Caco-2 (cell line): ENCODE measurements around the gene PAQR6. TPM values are rescaled to one million over a fixed set of nuclear protein-coding genes. Genes with fewer than 3 reads are reported as not detected.

Experiments used
- BruUV-seq: library from RNA; stranded (reverse); fragments of 400-500 nt; replicated peaks from 2 replicates; lab custom pipeline; 2021; lab: Mats Ljungman, UMichigan
- CTCF ChIA-PET: fragments of 300-600 bp; sonication (Branson Sonifier 250); formaldehyde crosslinking; loops from one replicate; lab custom pipeline; 2022; ENCODE audit warnings: antibody characterized with exemption; lab: Charles Lee
- POLR2A ChIA-PET: fragments of 300-600 bp; sonication (Branson Sonifier 250); formaldehyde crosslinking; loops from one replicate; lab custom pipeline; 2022; ENCODE audit warnings: antibody characterized with exemption; lab: Charles Lee
- DNase-seq, 2 experiments: peaks; one replicate each; pipeline versions ENCODE4 v3.0.0 to v3.0.0-alpha.2; 2020 to 2022
- H3K27me3 ChIP-seq: replicated peaks from 2 replicates; pipeline ENCODE4 v1.6.0; 2011; ENCODE audit warnings: low read length; ENCODE audit not compliant: control insufficient read depth, insufficient read depth
- H3K36me3 ChIP-seq: 2 replicates; pipeline ENCODE4 v1.5.1; 2011; ENCODE audit warnings: low read length; ENCODE audit not compliant: control insufficient read depth, insufficient read depth
- H3K4me1 ChIP-seq: fragments of 250-450 bp; sonication (Bioruptor Pico); 2 replicates; pipeline ENCODE4 v1.5.1; 2020; ENCODE audit warnings: mild to moderate bottlenecking
- H3K4me3 ChIP-seq: 2 replicates; pipeline ENCODE4 v1.5.1; 2011; ENCODE audit warnings: low read depth, mild to moderate bottlenecking, control low read depth, low read length
- H3K9me3 ChIP-seq: fragments of 250-450 bp; sonication (Bioruptor Pico); 2 replicates; pipeline ENCODE4 v1.5.1; 2020; ENCODE audit warnings: mild to moderate bottlenecking, moderate library complexity
- H3K27ac Mint-ChIP-seq: one replicate; pipeline ENCODE4 v1.8.0; 2022; ENCODE audit warnings: mixed read lengths; ENCODE audit not compliant: unreplicated experiment
- H3K27me3 Mint-ChIP-seq: one replicate; pipeline ENCODE4 v1.8.0; 2022; ENCODE audit warnings: mixed read lengths; ENCODE audit not compliant: insufficient read depth, unreplicated experiment
- H3K36me3 Mint-ChIP-seq: one replicate; pipeline ENCODE4 v1.8.0; 2022; ENCODE audit warnings: mild to moderate bottlenecking, mixed read lengths; ENCODE audit not compliant: insufficient read depth, unreplicated experiment
- H3K4me1 Mint-ChIP-seq: one replicate; pipeline ENCODE4 v1.8.0; 2022; ENCODE audit warnings: low read depth, mixed read lengths; ENCODE audit not compliant: unreplicated experiment
- H3K4me3 Mint-ChIP-seq: one replicate; pipeline ENCODE4 v1.8.0; 2022; ENCODE audit warnings: mild to moderate bottlenecking, moderate library complexity, mixed read lengths; ENCODE audit not compliant: unreplicated experiment
- H3K9me3 Mint-ChIP-seq: one replicate; pipeline ENCODE4 v1.8.0; 2022; ENCODE audit warnings: mixed read lengths; ENCODE audit not compliant: unreplicated experiment
- CTCF ChIP-seq, 2 experiments: fragments of 200-600 bp in 1 of 2; IDR thresholded peaks; 1 replicate in 1 of 2; 2 replicates in 1 of 2; pipeline versions ENCODE4 v1.5.1 to v1.8.0; 2011 to 2022; ENCODE audit warnings: antibody characterized with exemption in 1 of 2, control low read depth in 1 of 2, inconsistent platforms in 1 of 2, low read depth in 1 of 2, low read length in 1 of 2, mild to moderate bottlenecking in 1 of 2, moderate library complexity in 1 of 2; ENCODE audit not compliant: insufficient read depth in 1 of 2, severe bottlenecking in 1 of 2, unreplicated experiment in 1 of 2
- intact Hi-C: fragments of 100-400 bp; cut with micrococcal nuclease; formaldehyde crosslinking; loops from one replicate; pipeline ENCODE4 v1.10.0; 2022; ENCODE audit not compliant: unreplicated experiment
- total RNA-seq: library from RNA; stranded (reverse); gene quantifications from 2 replicates; pipeline ENCODE4 v1.2.3, GENCODE V29; 2022

The PAQR6 gene
- total RNA-seq, 1 experiment from 2014 or later, result 4.1 TPM

- peaks cover 8% of the 10 kb centered on the region for H3K4me1 Mint-ChIP-seq
- no peak for TF ChIP-seq CTCF (IDR thresholded peaks at IDR 0.05; ENCODE audit: insufficient read depth in 1 of 2, low read depth in 1 of 2, low read length in 1 of 2, severe bottlenecking in 1 of 2, unreplicated experiment in 1 of 2)
- no peak overlapping the region for H3K27ac Mint-ChIP-seq
- Histone ChIP-seq H3K27me3 (no peaks in the 10 kb centered on the region), H3K4me1 (peaks cover 19% of the 10 kb centered on the region), H3K9me3 (no peaks in the 10 kb centered on the region), H3K36me3 (peaks cover 1% of the 10 kb centered on the region; the same call in 1 of the 2 replicates), H3K4me3 (no peak overlapping the region)
- ChIA-PET CTCF (interaction anchor here (0.5 kb wide), 1 partner anchor 11 kb away, joined by 3 read pairs; no protein-coding TSS in a partner anchor), POLR2A (interaction anchor here (0.6 kb wide), 1 partner anchor 72 kb away, joined by 4 read pairs; no protein-coding TSS in a partner anchor)
- H3K27me3 Mint-ChIP-seq, result no peaks in the 10 kb centered on the region
- no peaks in the 10 kb centered on the region for H3K9me3 Mint-ChIP-seq
- peaks cover 35% of the 10 kb centered on the region for H3K36me3 Mint-ChIP-seq
- DNase-seq, result no peak
- BruUV-seq, result no TSS peak
- H3K4me3 Mint-ChIP-seq, result no peak overlapping the region
- intact Hi-C loops, result no loop called here
Measured at GRCh38 chr1:156236164-156236563, 11.7 kb downstream of the PAQR6 start.

GRCh38 chr1:156233426-156234127 lies 14.3 kb downstream of the PAQR6 start:
- Mint-ChIP-seq H3K9me3 (no peaks in the 10 kb centered on the region), H3K4me3 (peak overlapping the region; percentile 44), H3K27me3 (no peaks in the 10 kb centered on the region), H3K36me3 (peaks cover 42% of the 10 kb centered on the region), H3K27ac (peak overlapping the region; percentile 83), H3K4me1 (peaks cover 8% of the 10 kb centered on the region)
- peaks cover 19% of the 10 kb centered on the region for H3K4me1 ChIP-seq
- H3K36me3 ChIP-seq, result peaks cover 1% of the 10 kb centered on the region; the same call in 1 of the 2 replicates
- no peaks in the 10 kb centered on the region for H3K9me3 ChIP-seq
- intact Hi-C loops, result no loop called here
- BruUV-seq, result no TSS peak
- no peak for TF ChIP-seq CTCF (IDR thresholded peaks at IDR 0.05; ENCODE audit: insufficient read depth in 1 of 2, low read depth in 1 of 2, low read length in 1 of 2, severe bottlenecking in 1 of 2, unreplicated experiment in 1 of 2)
- no peak overlapping the region for H3K4me3 ChIP-seq
- POLR2A ChIA-PET, result interaction anchor here (0.5 to 2.0 kb wide), 4 partner anchors 21 to 300 kb away, joined by 4 to 10 read pairs (median 4); partner anchors contain the start of genes KHDC4 and PMF1
- CTCF ChIA-PET, result interaction anchor here (0.5 to 0.9 kb wide), 9 partner anchors 19 to 656 kb away, joined by 3 to 4 read pairs (median 3); partner anchors contain the start of gene PMF1
- no peak for DNase-seq
- H3K27me3 ChIP-seq, result no peaks in the 10 kb centered on the region

DNA sequence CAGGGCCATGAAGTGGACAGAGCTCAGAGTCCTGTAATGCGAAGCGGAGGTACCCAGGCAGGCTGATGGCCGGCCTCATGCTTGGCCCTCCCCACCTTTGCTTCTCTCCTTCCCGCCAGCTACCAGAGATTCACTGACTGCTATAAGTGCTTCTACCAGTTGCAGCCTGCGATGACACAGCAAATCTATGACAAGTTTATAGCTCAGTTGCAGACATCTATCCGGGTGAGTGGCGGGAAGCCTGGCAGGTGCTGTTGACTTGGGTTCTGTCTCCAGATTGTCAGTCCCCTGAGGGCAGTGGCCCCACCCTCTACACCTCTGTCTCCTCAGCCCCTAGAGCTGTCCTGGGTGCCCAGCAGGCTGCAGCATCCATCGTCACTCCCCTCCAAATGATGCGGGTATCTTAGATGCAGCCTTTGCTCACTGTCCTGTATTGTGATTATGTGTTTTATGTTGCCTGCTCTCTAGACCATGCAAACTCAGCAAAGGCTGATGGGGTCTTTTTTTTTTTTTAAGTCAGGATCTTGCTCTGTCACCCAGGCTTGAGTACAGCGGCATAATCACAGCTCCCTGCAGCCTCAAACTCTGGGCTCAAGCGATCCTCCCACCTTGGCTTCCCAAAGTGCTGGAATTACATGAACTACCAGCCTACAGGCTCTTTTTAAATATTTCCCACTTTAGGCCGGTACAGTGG lies 15.5 kb downstream of the PAQR6 start:
- no peak overlapping the region for H3K4me3 Mint-ChIP-seq
- Histone ChIP-seq H3K36me3 (no peaks in the 10 kb centered on the region; the same call in 1 of the 2 replicates), H3K27me3 (no peaks in the 10 kb centered on the region), H3K4me1 (peaks cover 19% of the 10 kb centered on the region), H3K9me3 (no peaks in the 10 kb centered on the region), H3K4me3 (no peak overlapping the region)
- CTCF ChIA-PET, result interaction anchor here (0.6 to 1.2 kb wide), 6 partner anchors 21 to 658 kb away, joined by 3 to 6 read pairs (median 4); no protein-coding TSS in a partner anchor
- POLR2A ChIA-PET, result interaction anchor here (0.6 to 2.0 kb wide), 3 partner anchors 19 to 298 kb away, joined by 4 to 10 read pairs (median 4); partner anchors contain the start of genes KHDC4 and PMF1
- DNase-seq, result no peak
- intact Hi-C loops, result no loop called here
- peak overlapping the region; percentile 83 for H3K27ac Mint-ChIP-seq
- H3K9me3 Mint-ChIP-seq, result no peaks in the 10 kb centered on the region
- TF ChIP-seq CTCF (IDR thresholded peaks at IDR 0.05; ENCODE audit: insufficient read depth in 1 of 2, low read depth in 1 of 2, low read length in 1 of 2, severe bottlenecking in 1 of 2, unreplicated experiment in 1 of 2), result no peak
- BruUV-seq, result no TSS peak
- peaks cover 8% of the 10 kb centered on the region for H3K4me1 Mint-ChIP-seq
- H3K36me3 Mint-ChIP-seq, result peaks cover 42% of the 10 kb centered on the region
- H3K27me3 Mint-ChIP-seq, result no peaks in the 10 kb centered on the region
